Stimulated activated CD8-positive, alpha-beta memory T cell treated with anti-CD3 and anti-CD28 coated beads, Interleukin-15, amount 100 ng/mL, for 48 hours (primary cell): Measurements from ENCODE around the gene EIF3A.
"Not testable (repeated sequence)": the region's sequence is repeated elsewhere in the genome, so short reads cannot be mapped to it uniquely, and the experiment has no call there.

ENCODE experiments used
- DNase-seq, 2 donors: peaks; one replicate each; pipeline ENCODE4 v3.0.0-alpha.2; 2020; ENCODE audit warnings: low read depth in 2 of 2

The EIF3A gene, protein sequence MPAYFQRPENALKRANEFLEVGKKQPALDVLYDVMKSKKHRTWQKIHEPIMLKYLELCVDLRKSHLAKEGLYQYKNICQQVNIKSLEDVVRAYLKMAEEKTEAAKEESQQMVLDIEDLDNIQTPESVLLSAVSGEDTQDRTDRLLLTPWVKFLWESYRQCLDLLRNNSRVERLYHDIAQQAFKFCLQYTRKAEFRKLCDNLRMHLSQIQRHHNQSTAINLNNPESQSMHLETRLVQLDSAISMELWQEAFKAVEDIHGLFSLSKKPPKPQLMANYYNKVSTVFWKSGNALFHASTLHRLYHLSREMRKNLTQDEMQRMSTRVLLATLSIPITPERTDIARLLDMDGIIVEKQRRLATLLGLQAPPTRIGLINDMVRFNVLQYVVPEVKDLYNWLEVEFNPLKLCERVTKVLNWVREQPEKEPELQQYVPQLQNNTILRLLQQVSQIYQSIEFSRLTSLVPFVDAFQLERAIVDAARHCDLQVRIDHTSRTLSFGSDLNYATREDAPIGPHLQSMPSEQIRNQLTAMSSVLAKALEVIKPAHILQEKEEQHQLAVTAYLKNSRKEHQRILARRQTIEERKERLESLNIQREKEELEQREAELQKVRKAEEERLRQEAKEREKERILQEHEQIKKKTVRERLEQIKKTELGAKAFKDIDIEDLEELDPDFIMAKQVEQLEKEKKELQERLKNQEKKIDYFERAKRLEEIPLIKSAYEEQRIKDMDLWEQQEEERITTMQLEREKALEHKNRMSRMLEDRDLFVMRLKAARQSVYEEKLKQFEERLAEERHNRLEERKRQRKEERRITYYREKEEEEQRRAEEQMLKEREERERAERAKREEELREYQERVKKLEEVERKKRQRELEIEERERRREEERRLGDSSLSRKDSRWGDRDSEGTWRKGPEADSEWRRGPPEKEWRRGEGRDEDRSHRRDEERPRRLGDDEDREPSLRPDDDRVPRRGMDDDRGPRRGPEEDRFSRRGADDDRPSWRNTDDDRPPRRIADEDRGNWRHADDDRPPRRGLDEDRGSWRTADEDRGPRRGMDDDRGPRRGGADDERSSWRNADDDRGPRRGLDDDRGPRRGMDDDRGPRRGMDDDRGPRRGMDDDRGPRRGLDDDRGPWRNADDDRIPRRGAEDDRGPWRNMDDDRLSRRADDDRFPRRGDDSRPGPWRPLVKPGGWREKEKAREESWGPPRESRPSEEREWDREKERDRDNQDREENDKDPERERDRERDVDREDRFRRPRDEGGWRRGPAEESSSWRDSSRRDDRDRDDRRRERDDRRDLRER (N-terminal part only)

DNA sequence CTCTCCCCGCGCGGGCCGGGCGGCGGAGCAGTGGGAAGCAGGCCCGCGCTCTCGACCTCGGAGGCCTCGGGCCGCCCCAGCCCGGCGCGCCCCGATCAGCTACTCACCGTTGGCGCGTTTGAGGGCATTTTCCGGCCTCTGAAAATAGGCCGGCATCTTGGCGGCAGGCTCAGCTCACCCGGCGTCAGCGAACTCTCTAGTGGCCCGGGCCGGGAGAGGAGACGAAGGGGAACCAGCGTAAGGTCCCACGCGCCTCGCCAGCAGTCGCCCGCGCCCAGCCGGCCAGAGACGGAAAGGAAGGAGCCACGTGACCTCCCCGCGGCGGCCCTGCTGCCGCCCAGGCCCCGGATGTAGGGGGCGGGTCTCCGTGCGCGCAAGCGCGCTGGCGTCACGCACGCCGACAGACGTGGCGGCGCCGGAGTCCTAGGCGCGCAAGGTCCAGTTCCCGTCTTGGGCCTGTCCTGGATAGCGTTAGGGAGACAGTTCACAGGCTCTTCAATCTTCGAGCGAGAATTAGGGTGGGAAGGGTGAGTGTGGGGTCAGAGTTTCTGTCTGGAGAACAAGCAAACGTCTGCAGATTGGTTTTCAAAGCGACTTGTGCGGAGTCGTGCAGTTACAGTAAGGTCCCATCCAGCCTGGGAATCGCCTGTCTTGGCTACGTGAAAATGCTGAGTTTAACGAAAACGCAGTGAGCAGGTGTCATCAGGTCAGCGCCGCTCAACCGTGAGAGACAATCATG is at the start of gene EIF3A:
Gene EIF3A (minus strand): TSS at position 297 of the 739 bp plus-strand sequence. CDS start 141 bp downstream, at position 156.
- peak; percentile 87 to 90 for DNase-seq

DNA sequence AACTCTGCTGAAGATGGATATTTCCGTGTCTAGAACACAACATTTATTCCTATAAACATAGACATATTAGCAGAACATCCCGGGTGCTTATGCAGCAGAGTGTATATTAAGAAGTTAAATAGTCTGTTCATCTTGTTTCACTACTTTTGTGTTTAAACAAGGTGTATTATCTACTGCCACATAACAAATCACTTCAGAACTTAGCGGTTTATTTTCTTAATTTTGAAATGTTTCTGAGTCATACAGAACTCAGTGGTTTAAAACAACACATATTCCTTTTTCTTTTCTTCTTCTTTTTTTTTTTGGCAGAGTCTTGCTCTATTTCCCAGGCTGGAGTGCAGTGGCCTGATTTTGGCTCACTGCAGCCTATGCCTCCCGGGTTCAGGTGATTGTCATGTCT is 49.1 kb upstream of the EIF3A start:
- no peak for DNase-seq

DNA sequence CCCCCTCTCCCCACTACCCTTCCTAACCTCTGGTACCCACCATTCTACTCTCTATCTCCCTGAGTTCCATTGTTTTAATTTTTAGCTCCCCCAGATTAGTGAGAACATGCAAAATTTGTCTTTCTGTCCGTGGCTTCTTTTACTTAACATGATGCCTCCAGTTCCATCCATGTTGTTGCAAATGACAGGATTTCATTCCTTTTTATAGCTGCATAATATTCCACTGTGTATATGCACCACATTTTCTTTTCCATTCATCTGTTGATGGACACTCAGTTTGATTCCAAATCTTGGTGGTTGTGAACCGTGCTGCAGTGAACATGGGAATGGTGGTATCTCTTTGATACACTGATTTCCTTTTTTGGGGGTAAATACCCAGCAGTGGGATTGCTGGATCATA is 45.3 kb upstream of the EIF3A start:
- no peak for DNase-seq

DNA sequence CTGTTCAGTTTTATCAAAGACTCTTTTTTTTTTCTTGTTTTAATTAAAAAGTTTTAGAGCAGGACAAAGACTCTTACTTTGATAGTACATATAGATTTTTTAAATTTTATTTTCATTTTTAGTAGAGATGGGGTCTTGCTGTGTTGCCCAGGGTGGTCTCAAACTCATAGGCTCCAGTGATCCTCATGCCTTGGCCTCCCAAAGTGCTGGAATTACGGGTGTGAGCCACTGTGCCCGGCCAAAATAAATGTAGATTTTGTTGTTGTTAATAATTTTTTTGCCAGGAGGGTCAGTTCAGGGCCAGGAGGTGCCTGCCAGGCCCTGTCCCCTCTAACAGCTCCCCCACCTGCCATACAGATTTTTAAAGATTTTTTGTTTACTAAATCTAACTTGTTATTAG is 40.3 kb upstream of the EIF3A start:
- no peak for DNase-seq

DNA sequence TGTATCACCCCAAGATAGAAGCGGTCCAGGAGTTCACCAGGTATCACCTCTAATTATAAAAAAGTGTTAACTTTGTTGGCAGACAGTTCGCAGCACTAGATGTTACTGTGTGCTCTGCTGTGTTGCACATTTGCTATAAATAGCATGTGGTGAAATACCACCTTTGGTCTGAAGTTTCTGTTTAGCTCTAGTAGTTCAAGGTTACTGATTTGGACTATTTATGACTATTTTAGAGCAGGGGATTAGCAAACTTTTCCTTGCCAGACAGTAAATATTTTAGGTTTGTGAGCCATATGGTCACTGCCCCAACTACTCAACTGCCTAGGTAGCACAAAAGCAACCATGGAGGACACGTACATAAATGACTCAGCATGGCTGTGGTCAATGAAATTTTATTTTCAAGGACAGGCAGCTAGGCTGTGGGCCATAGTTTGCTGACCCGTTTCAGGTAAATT is 39.8 kb upstream of the EIF3A start:
- DNase-seq: no peak

DNA sequence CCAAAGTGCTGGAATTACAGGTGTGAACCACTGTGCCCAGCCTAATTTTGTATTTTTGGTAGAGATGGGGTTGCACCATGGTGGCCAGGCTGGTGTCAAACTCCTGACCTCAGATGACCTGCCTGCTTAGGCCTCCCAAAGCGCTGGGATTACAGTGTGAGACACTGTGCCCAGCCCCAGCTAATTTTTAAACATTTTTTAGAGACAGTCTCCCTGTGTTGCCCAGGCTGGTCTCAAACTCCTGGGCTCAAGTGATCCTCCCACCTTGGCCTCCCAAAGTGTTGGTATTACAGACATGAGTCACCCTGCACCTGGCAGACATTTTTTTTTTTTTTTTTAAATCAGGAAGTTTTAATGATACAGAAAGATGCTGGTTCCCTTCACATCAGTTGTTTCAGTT is 38.8 kb upstream of the EIF3A start:
- DNase-seq: no peak

DNA sequence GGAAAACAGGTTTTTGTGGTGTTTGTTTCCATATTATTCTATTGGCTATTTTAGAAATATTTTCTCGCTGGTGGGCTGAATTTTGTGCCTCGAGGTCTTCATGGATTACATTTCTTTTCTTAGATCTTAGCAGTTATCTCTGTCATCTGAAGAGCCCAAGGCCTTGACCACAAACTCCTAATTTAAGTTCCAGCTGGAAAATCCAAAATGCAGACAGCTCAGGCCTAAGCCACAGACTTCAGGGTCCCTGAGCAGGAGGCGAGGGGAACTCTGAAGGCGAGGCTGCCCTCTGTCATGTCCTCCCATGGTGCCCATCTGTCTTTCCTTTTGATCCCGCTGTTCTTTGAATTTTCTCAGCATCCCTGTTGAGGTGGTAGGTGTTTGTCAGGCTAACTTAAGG is 37.6 kb upstream of the EIF3A start:
- no peak for DNase-seq

DNA sequence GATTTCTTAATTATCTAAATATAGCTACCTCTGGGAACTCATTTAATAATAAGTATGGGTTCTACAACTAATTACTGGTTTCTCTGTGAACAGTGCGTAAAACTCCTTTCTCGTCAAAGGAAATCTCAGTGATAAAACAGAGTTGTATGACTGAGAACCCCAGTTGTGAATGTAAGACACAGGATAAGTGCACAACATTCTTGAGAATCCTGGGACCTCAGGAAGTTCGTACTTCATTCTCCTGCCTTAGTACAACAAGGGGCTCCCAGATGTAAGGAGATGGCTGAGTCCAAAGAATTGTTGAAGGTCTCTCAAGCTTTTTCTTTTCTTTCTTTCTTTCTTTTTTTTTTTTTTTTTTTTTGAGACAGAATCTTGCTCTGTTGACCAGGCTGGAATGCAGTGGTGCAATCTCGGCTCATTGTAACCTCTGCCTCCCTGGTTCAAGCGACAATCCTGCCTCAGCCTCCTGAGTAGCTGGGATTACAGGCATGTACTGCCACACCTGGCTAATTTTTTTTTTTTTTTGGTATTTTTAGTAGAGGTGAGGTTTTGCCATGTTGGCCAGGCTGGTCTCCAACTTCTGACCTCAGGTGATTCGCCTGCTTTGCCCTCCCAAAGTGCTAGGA is 35.8 kb upstream of the EIF3A start:
- no peak for DNase-seq

DNA sequence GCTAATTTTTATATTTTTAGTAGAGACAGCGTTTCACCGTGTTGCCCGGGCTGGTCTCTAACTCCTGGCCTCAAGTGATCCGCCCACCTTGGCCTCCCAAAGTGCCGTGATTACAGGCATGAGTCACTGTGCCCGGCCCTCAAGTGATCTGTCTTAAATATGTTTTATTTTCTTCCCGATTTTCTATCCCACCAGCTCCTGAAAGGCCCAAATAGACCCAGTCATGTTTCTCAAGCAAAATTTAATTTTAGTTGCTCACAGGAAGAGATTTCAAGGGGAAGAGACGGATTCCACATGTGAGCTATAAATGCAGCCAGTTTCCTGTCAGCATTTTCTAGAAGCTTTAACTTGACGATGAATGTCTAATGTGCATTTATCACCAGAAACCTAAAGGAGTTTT is 35.3 kb upstream of the EIF3A start:
- no peak for DNase-seq

DNA sequence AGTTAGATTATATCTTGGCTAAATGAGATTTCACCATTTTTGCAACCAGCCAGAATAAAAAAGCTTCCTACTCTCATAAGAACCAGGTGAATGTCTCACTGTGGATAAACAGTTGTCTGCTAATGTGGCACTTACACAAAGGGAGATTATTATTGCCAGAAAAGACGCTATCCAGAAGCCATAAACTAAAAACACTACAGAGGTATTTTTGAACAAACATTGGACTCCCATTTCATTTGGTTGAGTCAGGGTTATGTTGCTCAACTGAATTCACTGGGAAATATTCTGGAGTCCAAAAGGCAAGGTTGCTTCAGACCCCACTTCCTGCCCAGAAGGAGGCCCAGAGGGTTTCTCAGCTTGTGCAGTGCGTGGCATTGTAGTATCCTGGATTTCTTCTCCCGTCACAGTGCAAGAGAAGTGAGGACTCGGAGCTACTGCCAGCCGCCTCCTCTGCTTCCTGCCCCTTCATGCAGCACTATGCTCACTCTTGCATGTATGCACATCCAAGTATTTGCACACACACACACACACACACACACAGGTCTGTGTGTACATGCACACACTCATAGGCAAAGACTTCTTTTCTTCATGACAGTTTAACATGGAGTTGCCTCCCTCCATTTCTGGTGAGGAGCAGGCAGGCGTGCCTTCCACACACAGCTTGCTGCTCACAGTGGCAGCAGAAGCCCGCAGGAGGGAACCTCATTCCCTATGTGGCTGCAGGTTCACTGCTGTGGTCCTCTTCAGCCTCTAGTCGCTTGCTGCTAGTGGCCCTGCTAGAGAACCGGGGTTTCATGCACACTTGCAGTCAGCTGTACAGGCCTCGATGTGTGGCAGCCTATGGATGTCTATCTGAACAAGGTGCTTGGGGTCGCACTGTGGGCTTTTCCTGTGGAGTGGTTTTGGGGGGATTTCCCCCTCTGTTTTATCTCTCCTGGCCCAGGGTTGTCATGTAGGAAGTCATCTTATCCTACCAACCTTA is 33.4 kb upstream of the EIF3A start:
- no peak for DNase-seq

DNA sequence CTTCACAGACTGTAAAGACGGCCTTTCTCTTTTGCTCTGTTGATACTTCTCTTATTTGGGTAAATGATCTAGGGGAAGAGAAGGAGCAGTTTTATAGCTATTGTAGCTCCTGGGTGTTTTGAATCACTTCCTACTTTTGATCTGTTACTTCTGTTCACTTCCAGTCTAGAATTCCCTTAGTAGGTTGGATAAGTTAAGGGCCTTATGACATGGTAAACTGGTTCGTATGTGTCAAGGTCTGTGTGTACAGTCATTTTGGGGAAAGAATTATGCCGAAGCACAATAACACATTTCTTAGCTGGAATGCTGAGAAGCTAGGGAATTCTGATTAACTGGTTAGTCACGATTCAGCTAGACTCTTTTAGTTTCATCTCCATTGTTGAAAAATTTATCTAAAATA is 31.4 kb upstream of the EIF3A start:
- no peak for DNase-seq

DNA sequence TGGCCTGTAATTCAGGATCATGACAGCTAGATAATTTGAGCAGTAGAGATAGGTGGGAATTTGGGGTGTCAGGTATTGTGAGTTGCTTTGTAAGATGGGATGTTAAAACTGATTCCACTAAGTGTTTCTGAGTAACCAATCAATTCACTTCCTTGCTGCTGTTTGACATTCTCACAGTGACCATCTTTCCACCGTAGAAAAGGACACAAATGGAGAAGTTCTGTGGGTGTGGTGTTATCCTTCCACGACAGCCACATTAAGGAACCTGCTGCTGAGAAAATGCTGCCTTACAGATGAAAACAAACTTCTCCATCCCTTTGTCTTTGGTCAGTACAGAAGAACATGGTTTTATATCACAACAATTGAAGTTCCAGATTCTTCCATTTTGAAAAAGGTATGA is 27.2 kb upstream of the EIF3A start:
- not testable (repeated sequence) for DNase-seq

DNA sequence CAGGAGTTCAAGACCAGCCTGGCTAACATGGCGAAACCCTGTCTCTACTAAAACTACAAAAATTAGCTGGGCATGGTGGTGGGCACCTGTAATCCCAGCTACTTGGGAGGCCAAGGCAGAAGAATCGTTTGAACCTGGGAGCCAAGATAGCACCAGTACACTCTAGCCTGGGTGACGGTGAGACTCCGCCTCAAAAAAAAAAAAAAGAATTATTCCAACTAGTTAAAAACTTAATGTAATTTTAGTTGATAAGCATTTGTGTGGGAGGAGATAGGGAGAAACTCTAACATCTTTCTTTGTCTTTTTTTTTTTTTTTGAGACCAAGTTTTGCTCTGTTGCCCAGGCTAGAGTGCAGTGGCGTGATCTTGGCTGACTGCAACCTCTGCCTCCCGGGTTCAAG is 26.5 kb upstream of the EIF3A start:
- DNase-seq: not testable (repeated sequence)

DNA sequence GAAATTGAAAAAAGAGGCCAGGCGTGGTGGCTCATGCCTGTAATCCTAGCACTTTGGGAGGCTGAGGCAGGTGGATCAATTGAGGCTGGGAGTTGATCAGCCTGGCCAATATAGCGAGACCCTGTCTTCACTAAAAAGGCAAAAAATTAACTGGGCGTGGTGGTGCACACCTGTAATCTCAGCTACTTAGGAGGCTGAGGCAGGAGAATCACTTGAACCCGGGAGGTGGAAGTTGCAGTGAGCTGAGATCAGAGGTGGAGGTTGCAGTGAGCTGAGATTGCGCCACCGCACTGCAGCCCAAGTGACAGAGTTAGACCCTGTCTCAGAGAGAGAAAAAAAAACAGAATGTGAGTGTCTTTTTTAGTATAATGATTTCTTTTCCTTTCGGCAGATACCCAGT is 25.3 kb upstream of the EIF3A start:
- DNase-seq: not testable (repeated sequence)

DNA sequence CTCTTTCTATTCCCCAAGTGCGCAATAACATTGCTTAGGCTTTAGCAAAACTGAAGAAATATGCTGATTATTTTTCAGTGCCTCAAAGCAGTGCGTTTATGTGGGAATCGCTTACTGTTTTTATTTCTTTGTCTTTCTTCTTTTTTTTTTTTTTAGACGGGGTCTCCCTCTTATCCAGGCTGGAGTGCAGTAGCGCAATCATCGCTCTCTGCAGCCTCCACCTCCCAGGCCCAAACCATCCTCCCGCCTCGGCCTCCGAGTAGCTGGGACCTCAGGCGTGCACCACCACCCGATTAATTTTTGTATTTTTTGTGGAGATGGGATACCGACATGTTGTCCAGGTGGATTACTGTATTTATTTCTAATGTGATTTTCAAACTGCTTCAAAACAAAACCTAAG is 24.5 kb upstream of the EIF3A start:
- DNase-seq: no peak

DNA sequence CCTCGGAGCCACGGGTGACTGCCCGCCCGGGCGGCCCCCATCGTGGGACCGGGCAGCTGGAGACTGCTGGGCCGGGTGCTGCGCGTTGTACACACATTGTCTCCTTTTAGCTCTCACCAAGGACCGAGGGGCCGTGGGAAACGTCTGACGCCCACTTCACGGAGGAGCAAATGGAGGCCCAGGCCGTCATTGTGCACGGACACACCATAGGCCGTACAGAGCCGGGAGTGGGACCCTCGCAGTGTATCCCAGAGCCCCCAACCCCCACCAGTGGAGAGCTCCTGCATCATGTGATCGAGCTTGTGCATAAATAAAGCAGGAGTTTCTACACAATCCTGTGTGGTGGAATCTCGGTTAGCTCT is 24.0 kb upstream of the EIF3A start:
- no peak for DNase-seq

DNA sequence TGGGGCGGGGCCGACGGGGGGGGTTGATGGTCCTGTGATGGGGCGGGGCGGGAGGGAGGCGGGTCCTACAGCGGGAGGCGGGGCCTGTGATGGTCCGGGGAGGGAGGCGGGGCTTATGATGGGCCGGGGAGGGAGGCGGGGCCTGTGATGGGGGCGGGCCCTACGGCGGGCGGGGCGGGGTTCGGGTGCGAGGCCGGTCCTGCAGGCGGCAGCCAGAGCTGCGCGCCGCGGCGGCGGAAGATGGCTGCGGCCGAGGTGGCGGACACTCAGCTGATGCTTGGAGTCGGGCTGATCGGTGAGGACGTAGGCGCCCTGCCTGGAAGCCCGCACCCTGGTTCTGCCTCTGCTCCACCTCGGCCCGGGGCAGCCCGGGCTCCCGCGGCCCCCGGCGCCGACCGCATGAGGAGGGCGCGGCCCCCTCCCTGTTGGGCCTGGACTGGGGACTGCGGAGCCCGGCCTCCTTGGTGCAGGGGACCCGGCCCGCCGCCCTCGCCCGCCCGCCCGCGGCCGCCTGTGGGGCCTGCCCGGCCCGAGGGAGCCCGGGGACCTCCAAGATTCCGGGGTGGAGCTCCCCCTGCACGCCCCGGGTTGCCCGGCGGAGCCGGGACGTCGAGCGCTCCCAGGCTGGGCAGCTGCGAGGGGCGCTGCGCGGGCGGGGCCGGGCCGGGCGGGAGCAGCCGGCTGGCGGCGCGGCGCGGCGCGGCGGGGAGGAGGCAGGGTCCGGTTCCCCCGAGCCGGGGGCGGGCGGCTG is 23.5 kb upstream of the EIF3A start, which contains the start of gene DENND10:
Gene DENND10 (plus strand): TSS at position 211 of the 751 bp plus-strand sequence. CDS start 30 bp downstream, at position 241.
- peak; percentile 61 to 62 for DNase-seq

DNA sequence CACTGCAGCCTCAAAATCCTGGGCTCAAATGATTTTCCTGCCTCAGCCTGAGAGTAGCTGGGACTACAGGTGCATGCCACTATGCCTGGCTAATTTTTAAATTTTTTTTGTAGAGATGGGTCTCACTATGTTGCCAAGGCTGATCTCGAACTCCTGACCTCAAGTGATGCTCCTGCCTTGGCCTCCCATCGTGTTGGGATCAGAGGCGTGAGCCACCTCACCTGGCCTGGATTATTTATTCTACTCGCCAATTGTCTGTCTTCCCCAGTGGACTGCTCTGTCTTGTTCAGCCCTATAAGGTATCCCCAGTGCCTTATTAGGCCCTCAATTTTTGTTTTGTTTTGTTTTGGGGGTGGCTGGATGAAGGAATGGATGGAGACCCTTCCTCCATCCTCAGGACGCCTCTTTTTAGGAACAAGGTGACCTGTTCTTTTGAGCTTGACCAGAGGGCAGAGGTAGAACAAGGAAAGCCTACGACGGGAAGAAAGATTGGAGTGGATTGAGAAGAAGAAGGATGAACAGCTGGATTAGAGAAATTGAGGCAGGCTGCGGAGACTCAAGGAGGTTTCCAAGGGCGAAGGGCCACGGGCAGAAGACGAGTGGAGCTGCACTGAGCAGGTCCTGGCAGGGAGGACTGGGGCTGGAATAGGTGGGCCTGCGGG is 22.8 kb upstream of the EIF3A start:
- no peak for DNase-seq
